Memory B cell (primary cell): ENCODE results near the gene TAOK3.

Experiments
- ATAC-seq: fragments of 150-1000 bp; cut with Tn5 transposase; 2 replicates; pipeline ENCODE4 v1.10.0; 2021; ENCODE audit warnings: low read depth, mild to moderate bottlenecking, moderate library complexity
- DNase-seq, 2 donors: peaks; one replicate each; pipeline ENCODE4 v3.0.0; 2022; ENCODE audit warnings: low spot score in 2 of 2
- H3K27ac Mint-ChIP-seq: one replicate; pipeline ENCODE4 v1.8.0; 2022; ENCODE audit warnings: mild to moderate bottlenecking, moderate library complexity, mixed read lengths
- H3K27me3 Mint-ChIP-seq: one replicate; pipeline ENCODE4 v1.8.0; 2022; ENCODE audit warnings: mixed read lengths
- H3K36me3 Mint-ChIP-seq: one replicate; pipeline ENCODE4 v1.8.0; 2022; ENCODE audit warnings: mild to moderate bottlenecking, mixed read lengths
- H3K4me1 Mint-ChIP-seq: one replicate; pipeline ENCODE4 v1.8.0; 2022; ENCODE audit warnings: mixed read lengths
- H3K4me3 Mint-ChIP-seq: one replicate; pipeline ENCODE4 v1.8.0; 2022; ENCODE audit warnings: mild to moderate bottlenecking, moderate library complexity, mixed read lengths
- H3K9me3 Mint-ChIP-seq: one replicate; pipeline ENCODE4 v1.8.0; 2022; ENCODE audit warnings: mixed read lengths

The TAOK3 gene

DNA sequence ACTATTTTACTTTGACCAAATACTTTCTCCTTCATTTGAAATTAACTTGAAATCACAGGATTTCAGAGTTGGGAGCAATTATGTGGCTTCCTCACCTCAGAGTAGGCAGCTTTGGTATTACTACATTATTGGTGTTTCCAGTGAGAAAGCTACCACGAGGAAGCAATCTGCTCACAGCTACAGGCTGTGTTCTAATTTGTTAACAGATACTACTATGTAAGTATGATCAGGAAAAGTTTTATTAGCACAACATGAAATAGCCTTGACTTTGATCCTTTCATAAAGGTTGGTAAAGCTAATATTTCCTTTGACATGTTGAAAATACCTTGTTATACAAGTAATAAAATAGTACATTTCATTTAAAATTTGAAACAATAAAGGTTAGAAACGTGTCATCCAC is 30.6 kb downstream of the TAOK3 start:
- peaks cover 3% of the 10 kb centered on the region for H3K36me3 Mint-ChIP-seq
- H3K27me3 Mint-ChIP-seq = no peaks in the 10 kb centered on the region
- ATAC-seq (no peak), DNase-seq (no peak)
- peaks cover 21% of the 10 kb centered on the region for H3K4me1 Mint-ChIP-seq
- H3K9me3 Mint-ChIP-seq = no peaks in the 10 kb centered on the region
- no peak overlapping the region for H3K4me3 Mint-ChIP-seq
- H3K27ac Mint-ChIP-seq = peak overlapping the region; percentile 58

DNA sequence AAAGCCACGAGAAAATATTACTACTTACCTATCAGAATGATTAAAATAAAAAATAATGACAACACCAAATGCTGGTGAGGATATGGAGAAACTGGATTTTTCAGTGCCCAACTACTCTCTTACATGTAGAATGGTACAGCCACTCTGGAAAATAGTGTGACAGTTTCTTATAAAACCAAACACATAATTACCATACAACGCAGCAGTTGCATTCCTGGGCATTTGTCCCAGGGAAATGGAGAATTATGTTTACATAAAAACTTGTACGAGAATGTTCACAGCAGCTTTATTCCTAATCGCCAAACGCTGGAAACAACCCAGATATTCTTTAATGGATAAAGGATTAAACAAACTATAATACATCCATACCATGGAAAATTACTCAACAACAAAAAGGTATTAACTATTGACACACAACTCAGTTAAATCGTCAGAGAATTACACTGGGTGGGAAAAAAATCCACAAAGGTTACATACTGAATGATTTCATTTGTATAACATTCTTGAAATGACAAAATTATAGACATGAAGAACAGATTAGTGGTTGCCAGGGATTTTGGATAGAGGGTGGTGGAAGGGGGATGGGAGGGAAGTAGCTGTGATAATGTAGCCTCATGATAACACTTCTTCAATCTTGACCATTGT is 35.4 kb downstream of the TAOK3 start:
- no peak overlapping the region for H3K4me3 Mint-ChIP-seq
- peaks cover 20% of the 10 kb centered on the region for H3K36me3 Mint-ChIP-seq
- H3K9me3 Mint-ChIP-seq = no peaks in the 10 kb centered on the region
- DNase-seq (no peak), ATAC-seq (no peak)
- peaks cover 17% of the 10 kb centered on the region for H3K4me1 Mint-ChIP-seq
- H3K27me3 Mint-ChIP-seq = no peaks in the 10 kb centered on the region
- peak overlapping the region; percentile 60 for H3K27ac Mint-ChIP-seq

DNA sequence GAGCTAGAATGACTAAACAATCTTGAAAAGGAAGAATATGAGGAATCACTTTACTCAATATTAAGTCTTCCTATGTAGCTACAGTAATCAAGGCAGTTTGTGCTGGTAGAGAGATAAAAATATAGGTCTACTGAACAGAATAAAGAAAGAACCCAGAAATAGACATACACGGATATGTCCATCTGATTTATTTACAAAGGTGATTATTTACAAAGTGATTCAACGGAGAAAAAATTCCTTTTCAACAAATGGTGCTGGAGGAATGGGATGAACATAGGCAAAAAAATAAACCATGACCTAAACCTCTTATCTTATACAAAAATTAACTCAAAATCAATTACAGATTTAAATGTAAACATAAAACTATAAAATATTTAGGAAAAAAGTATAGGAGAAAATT is 36.6 kb downstream of the TAOK3 start:
- Mint-ChIP-seq H3K9me3 (no peaks in the 10 kb centered on the region), H3K4me3 (no peak overlapping the region), H3K27ac (peak overlapping the region; percentile 6), H3K36me3 (peaks cover 20% of the 10 kb centered on the region), H3K27me3 (no peaks in the 10 kb centered on the region), H3K4me1 (peaks cover 17% of the 10 kb centered on the region)
- ATAC-seq = no peak
- DNase-seq = no peak

DNA sequence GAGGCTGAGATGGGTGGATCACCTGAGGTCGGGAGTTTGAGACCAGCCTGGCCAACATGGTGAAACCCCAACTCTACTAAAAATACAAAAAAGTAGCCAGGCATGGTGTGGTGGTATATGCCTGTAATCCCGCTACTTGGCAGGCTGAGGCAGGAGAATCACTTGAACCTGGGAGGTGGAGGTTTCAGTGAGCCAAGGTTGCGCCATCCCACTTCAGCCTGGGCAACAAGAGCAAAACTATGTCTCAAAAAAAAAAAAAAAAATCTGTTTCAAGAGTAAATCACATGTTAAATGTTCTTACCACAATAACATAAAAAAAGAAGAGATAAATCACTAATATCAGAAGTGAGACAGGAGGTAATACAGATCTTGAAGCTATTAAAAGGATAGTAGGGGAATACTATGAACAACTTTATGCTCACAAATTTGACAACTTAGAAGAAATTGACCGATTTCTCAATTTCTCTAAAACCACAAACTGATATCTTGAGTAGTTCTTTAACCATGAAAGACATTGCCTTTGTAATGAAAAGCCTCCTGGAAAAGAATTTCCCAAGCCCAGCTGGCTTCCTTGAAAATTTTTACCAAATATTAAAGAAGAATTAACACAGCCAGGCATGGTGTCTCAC is 37.7 kb downstream of the TAOK3 start:
- H3K4me3 Mint-ChIP-seq = no peak overlapping the region
- peaks cover 21% of the 10 kb centered on the region for H3K36me3 Mint-ChIP-seq
- no peak for DNase-seq
- H3K4me1 Mint-ChIP-seq = peaks cover 21% of the 10 kb centered on the region
- H3K9me3 Mint-ChIP-seq = peaks cover 2% of the 10 kb centered on the region
- no peak for ATAC-seq
- peak overlapping the region; percentile 6 for H3K27ac Mint-ChIP-seq
- no peaks in the 10 kb centered on the region for H3K27me3 Mint-ChIP-seq

DNA sequence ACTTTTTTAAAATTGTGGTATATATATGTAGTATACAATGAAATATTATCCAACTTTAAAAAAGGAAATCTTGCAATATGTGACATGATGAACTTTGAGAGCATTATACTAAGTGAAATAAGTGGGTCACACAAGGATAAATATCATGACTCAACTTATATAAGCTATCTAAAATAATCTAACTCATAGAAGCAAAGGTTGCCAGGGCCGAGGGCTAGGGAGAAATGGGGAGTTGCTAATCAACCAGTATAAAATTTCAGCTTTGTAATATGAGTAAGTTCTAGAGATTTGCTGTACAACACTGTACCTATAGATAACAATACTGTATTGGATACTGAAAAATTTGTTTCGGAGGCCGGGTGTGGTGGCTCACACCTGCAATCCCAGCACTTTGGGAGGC is 38.5 kb downstream of the TAOK3 start:
- no peak for DNase-seq

DNA sequence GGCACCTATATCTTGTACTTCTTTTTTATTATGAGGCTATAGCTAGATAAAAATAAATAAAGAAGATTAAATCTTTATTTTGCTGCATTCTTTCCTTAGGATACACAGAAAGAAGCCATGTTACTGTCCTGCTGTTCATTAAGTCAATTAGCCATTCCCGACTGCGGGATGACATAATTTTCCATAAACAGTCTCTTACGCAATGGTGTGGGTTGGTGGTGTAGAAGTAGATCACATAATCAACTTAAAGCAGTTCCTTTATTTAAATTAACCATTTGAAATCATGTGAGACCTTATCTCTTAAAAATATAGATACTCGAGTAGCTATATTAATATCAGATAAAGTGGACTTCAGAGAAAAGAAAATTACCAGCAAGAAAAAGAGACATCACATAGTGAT is 40.2 kb downstream of the TAOK3 start:
- Mint-ChIP-seq H3K27ac (no peak overlapping the region), H3K36me3 (peaks cover 18% of the 10 kb centered on the region), H3K4me1 (peaks cover 26% of the 10 kb centered on the region), H3K27me3 (no peaks in the 10 kb centered on the region), H3K9me3 (peaks cover 2% of the 10 kb centered on the region), H3K4me3 (no peak overlapping the region)
- DNase-seq (no peak), ATAC-seq (no peak)

More for the DNA sequence above, 38.5 kb downstream of the TAOK3 start:
- Mint-ChIP-seq H3K36me3 (peaks cover 21% of the 10 kb centered on the region), H3K4me3 (no peak overlapping the region), H3K27ac (no peak overlapping the region), H3K27me3 (no peaks in the 10 kb centered on the region), H3K9me3 (peaks cover 2% of the 10 kb centered on the region), H3K4me1 (peaks cover 25% of the 10 kb centered on the region)
- ATAC-seq = no peak

DNA sequence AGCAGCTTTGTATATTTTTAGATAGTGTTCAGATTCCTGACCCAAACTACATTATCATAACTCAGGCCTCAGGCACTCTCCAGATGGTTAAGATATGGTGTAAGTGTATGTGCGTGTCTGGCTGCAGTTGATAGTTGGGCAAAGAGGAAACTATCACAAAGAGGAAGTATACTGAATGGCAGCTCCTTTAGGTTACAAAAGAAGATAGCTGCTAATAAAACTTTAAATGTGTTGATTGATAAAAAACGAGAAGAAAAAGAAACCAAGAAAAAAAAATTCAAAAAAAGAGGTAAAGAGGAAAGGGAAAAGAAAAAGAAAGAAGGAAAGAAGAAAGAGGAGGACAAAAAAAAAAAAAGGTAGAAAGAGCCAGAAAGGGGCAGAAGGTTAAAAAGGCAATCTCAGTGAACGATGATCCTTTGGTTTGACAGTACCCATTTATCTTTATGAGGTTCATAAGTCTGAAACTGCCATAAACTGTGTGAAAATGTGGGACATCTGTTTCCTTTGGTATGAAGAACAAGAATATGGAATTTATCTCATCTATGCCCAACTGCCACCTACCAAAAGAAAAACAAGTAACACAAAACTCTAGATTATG is 42.2 kb downstream of the TAOK3 start:
- ATAC-seq (peak; percentile 98), DNase-seq (peak in 1 of 2 donors; percentile 23)
- Mint-ChIP-seq H3K27me3 (no peaks in the 10 kb centered on the region), H3K9me3 (peaks cover 2% of the 10 kb centered on the region), H3K27ac (peak overlapping the region; percentile 83), H3K4me3 (peak overlapping the region; percentile 60), H3K36me3 (peaks cover 10% of the 10 kb centered on the region), H3K4me1 (peaks cover 28% of the 10 kb centered on the region)

DNA sequence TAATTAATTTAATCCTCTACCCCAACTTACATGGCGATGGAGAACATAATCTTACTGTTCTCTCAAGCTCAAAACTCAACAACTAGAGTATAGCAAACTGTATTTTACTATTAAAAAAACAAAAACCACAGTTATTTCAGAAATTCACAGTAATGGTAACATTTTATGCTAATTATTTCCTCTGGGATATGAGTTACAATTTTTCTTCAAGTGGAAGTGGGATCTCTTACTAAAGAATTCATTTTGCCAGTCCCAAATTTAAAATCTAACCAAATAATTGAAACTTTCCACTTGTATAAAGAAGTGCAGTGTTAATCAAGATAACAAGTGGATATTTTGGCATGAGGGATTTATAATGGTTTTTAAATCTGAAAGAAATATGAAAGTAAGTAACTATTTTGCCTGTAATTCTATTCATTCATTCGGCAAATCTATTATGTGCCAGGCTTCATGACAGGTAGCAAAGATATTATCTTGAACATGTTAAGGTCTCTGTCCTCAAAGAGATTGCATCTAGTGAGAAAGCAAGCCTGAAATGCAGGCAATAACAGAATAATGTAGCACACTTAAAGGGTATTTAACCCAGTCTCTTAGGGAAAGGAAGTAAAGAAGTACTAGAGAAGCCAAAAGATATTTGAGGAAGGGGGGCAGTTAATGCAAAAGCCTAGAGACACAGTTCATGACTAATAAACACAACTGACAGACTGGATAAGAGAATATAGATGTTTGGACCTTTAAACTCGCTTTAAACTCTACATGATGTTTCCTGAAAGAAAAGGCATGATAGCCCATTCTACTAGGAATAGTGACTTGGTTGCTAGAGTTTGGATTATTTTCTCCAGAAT is 44.0 kb downstream of the TAOK3 start:
- Mint-ChIP-seq H3K9me3 (peaks cover 2% of the 10 kb centered on the region), H3K36me3 (peaks cover 8% of the 10 kb centered on the region), H3K4me3 (no peak overlapping the region), H3K27me3 (no peaks in the 10 kb centered on the region), H3K27ac (peak overlapping the region; percentile 25), H3K4me1 (peaks cover 36% of the 10 kb centered on the region)
- DNase-seq (no peak), ATAC-seq (no peak)

DNA sequence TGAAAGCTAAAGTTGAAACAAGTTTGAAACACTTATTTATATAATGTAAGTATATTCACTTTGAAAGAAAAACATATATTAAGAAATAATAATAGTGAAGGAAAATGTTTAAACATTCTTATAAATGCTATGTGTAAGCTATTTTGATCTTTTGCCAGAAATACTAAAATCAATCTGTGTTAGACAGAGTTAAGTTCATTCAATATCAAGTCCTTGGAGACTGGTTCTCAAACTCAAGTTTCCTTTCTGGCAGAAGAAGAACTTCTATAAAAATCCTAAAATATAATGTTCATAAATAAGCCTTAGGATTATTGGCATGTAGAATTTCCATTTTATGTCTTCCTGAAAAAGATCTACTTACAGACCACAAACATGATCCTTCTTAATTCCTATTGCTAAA is 45.3 kb downstream of the TAOK3 start:
- H3K9me3 Mint-ChIP-seq = peaks cover 2% of the 10 kb centered on the region
- H3K4me1 Mint-ChIP-seq = peaks cover 28% of the 10 kb centered on the region
- ATAC-seq = no peak
- H3K4me3 Mint-ChIP-seq = no peak overlapping the region
- no peak for DNase-seq
- no peaks in the 10 kb centered on the region for H3K27me3 Mint-ChIP-seq
- H3K36me3 Mint-ChIP-seq = peaks cover 2% of the 10 kb centered on the region
- H3K27ac Mint-ChIP-seq = no peak overlapping the region

DNA sequence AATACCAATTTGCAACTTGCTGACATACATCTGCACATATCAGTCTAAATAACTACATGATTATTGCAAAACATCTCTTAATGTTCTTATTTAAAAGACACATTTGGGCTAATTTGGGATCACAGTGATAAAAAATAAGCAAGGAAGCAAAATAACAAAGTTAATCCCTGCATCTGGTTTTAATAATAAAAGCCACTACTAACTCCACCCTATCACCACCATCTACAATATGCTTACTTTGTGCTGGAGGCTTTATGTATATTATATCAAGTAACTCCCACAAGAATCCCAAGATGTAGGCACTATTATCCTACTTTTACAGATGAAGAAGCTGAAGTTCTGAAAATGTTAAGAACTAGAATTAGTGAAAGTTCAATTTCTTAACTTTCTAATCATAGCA is 45.7 kb downstream of the TAOK3 start:
- peaks cover 2% of the 10 kb centered on the region for H3K36me3 Mint-ChIP-seq

DNA sequence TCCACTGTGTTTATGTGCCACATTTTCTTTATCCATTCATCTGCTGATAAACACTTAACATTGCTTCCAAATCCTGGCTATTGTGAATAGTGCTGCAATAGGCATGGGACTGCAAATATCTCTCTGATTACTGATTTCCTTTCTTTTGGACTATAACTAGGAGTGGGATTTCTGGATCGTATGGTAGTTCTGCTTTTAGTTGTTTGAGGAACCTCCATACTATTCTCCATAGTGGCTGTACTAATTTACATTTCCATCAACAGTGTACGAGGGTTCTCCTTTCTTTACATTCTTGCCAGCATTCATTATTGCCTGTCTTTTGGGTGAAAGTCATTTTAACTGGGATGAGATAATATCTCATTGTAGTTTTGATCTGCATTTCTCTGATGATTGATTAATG is 47.6 kb downstream of the TAOK3 start:
- Mint-ChIP-seq H3K4me1 (peaks cover 27% of the 10 kb centered on the region), H3K9me3 (no peaks in the 10 kb centered on the region), H3K27me3 (no peaks in the 10 kb centered on the region), H3K36me3 (no peaks in the 10 kb centered on the region), H3K4me3 (no peak overlapping the region), H3K27ac (no peak overlapping the region)
- no peak for DNase-seq
- ATAC-seq = no peak

More for the DNA sequence above, 45.7 kb downstream of the TAOK3 start:
- no peaks in the 10 kb centered on the region for H3K27me3 Mint-ChIP-seq
- ATAC-seq (no peak), DNase-seq (no peak)
- no peak overlapping the region for H3K27ac Mint-ChIP-seq
- H3K4me1 Mint-ChIP-seq = peaks cover 28% of the 10 kb centered on the region
- peaks cover 2% of the 10 kb centered on the region for H3K9me3 Mint-ChIP-seq
- no peak overlapping the region for H3K4me3 Mint-ChIP-seq

DNA sequence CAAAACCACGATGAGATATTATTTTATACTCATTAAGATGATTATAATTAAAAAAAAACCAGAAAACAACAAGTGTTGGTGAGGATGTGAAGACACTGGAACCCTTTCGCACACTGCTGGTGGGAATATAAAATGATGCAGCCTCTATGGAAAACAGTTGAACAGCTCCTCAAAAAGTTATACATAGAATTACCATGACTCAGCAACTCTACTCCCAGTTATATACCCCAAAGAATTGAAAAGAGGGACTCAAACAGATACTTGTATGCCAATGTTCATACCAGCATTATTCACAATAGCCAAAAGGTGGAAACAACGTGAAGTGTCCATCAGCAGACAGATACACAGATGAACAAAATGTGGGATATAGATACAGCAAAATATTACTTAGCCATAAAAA is 53.1 kb downstream of the TAOK3 start:
- no peaks in the 10 kb centered on the region for H3K27me3 Mint-ChIP-seq
- peaks cover 3% of the 10 kb centered on the region for H3K9me3 Mint-ChIP-seq
- ATAC-seq (no peak), DNase-seq (no peak)
- peaks cover 13% of the 10 kb centered on the region for H3K36me3 Mint-ChIP-seq
- no peak overlapping the region for H3K4me3 Mint-ChIP-seq
- peaks cover 27% of the 10 kb centered on the region for H3K4me1 Mint-ChIP-seq
- no peak overlapping the region for H3K27ac Mint-ChIP-seq

DNA sequence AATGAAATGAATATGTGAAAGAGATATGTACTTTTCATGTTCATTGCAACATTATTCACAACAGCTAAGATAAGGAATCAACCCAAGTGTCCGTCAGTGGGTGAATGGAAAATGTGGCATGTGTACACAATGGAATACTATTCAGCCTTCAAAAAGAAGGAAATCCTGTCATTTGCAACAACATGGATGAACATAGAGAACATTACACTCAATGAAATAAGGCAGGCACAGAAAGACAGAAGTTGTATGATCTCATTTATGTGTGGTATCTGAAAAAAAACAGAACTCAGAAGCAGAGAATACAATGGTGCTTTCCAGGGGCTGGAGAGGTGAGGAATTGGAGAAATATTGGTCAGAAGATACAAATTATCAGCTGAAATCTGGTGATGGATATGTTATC is 54.0 kb downstream of the TAOK3 start:
- Mint-ChIP-seq H3K27ac (no peak overlapping the region), H3K9me3 (peaks cover 3% of the 10 kb centered on the region), H3K27me3 (no peaks in the 10 kb centered on the region), H3K36me3 (peaks cover 13% of the 10 kb centered on the region), H3K4me3 (no peak overlapping the region), H3K4me1 (peaks cover 28% of the 10 kb centered on the region)
- DNase-seq (no peak), ATAC-seq (no peak)

DNA sequence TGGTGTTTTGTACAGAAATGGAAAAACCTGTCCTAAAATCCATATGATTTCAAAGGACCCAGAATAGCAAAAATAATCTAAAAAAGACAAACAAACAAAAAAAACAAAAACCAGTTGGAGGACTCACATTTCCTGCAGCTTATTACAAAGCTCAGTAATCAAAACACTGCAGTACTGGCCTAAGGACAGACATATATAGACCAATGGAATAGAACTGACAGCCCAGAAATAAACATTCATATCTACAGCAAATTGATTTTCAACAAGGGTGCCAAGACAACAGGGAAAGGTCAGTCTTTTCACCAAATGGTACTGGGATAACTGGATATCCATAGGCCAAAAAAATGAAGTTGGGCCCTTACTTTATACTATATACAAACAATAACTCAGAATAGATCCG is 55.0 kb downstream of the TAOK3 start:
- Mint-ChIP-seq H3K36me3 (peaks cover 13% of the 10 kb centered on the region), H3K9me3 (peaks cover 3% of the 10 kb centered on the region), H3K27me3 (no peaks in the 10 kb centered on the region), H3K4me1 (peaks cover 29% of the 10 kb centered on the region), H3K4me3 (no peak overlapping the region), H3K27ac (peak overlapping the region; percentile 50)
- ATAC-seq (no peak), DNase-seq (no peak)
